Spinal cord (tissue), 10 donors: ENCODE results near the gene CDH13. TPM values are rescaled to one million over a fixed set of nuclear protein-coding genes. Genes with fewer than 3 reads are reported as not detected.

Experiments used
- DNase-seq, 6 donors: peaks; one replicate each; pipeline versions ENCODE4 v3.0.0 to v3.0.0-alpha.2; 2013 to 2015; ENCODE audit warnings: low spot score in 6 of 6, low read depth in 4 of 6
- H3K27ac ChIP-seq: one replicate; pipeline ENCODE4 v1.5.1; 2013; ENCODE audit warnings: low read depth, low read length, control low read depth
- H3K27me3 ChIP-seq: one replicate; pipeline ENCODE4 v1.6.1; 2013; ENCODE audit warnings: low read length; ENCODE audit not compliant: control insufficient read depth, insufficient read depth
- H3K36me3 ChIP-seq: one replicate; pipeline ENCODE4 v1.6.1; 2013; ENCODE audit warnings: low read length; ENCODE audit not compliant: control insufficient read depth, insufficient read depth
- H3K4me1 ChIP-seq: one replicate; pipeline ENCODE4 v1.6.1; 2013; ENCODE audit warnings: low read length; ENCODE audit not compliant: control insufficient read depth, insufficient read depth
- H3K4me3 ChIP-seq: one replicate; pipeline ENCODE4 v1.5.1; 2013; ENCODE audit warnings: low read depth, low read length, control low read depth
- H3K9me3 ChIP-seq: one replicate; pipeline ENCODE4 v1.6.1; 2013; ENCODE audit warnings: low read length; ENCODE audit not compliant: control insufficient read depth, insufficient read depth
- WGBS: methylation state at CpG from one replicate; pipeline ENCODE4 v1.1.5; 2013; ENCODE audit warnings: missing lambda C conversion rate; ENCODE audit not compliant: insufficient coverage; 5-methylcytosine and 5-hydroxymethylcytosine counted together
- polyA plus RNA-seq, 2 donors: library from polyadenylated mRNA; unstranded; fragments of 120-200 nt; gene quantifications; one replicate each; pipeline ENCODE4 v1.2.1, GENCODE V29; 2013; ENCODE audit not compliant: insufficient read length in 2 of 2
- total RNA-seq, 2 donors: library from RNA; depleted of rRNA in 1 of 2; stranded (reverse); fragments of 120-200 nt in 1 of 2; fragments of >200 nt in 1 of 2; gene quantifications; one replicate each; pipeline versions ENCODE4 v1.2.3 to v1.2.4, GENCODE V29; 2013 to 2014
- donor health status: healthy.

Gene CDH13
- total and polyA plus RNA-seq, 4 donors = 34.5 to 82.3 (median 76.4) TPM

DNA sequence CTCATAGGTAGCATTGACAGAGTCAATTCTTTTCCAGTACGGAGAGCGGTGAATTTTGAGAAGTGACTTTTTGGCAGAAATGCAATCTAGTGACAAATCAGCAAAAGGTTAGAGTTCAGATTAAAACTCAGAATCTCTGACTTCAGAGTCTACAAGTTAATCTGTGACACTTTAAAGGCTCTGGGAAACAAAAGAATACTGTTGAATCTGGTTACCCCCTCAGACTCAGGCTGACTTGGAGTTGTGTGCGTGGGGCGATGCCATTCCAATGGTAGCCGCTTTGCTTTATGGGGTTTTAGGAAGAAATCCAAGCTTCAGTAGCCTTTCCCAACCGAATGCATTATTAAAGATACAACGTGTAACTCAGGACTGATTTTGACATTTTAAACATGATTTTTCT, 118.2 kb downstream of the CDH13 start:
- Histone ChIP-seq H3K27me3 (no peaks in the 10 kb centered on the region), H3K4me3 (no peak overlapping the region), H3K27ac (no peak overlapping the region), H3K9me3 (no peaks in the 10 kb centered on the region), H3K4me1 (no peaks in the 10 kb centered on the region), H3K36me3 (no peaks in the 10 kb centered on the region)
- WGBS = 53% methylated on average over 4 of the region's 7 CpGs
- DNase-seq = no peak

GRCh38 chr16:82748026-82748425, 121.3 kb downstream of the CDH13 start:
- Histone ChIP-seq H3K27ac (no peak overlapping the region), H3K9me3 (no peaks in the 10 kb centered on the region), H3K36me3 (no peaks in the 10 kb centered on the region), H3K4me1 (no peaks in the 10 kb centered on the region), H3K4me3 (no peak overlapping the region), H3K27me3 (no peaks in the 10 kb centered on the region)
- peak in 2 of 6 donors; percentile 56 to 81 for DNase-seq
- 34% methylated on average over 5 of the region's 5 CpGs for WGBS

DNA sequence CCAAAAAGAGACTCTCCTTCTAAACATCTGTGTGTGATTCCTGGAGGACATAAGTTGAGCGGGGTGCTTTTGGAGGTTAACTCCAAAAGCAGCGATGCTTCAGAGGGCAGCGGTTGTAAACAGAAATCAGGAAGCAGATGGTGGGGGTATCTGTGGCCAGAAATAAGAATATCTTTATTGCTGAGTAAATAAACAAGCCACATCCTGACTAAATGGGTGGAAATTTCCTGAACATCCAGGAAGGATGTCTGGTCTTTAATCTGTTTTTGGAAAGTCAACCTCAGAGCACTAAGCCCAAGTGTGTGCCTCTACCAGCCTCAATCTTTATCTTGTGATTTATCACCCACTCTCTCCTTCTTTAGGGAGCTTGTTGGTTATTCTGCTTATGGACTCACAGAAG, 123.3 kb downstream of the CDH13 start:
- Histone ChIP-seq H3K9me3 (no peaks in the 10 kb centered on the region), H3K4me3 (no peak overlapping the region), H3K4me1 (no peaks in the 10 kb centered on the region), H3K27me3 (no peaks in the 10 kb centered on the region), H3K36me3 (no peaks in the 10 kb centered on the region), H3K27ac (no peak overlapping the region)
- WGBS = 80% methylated on average over 1 of the region's 3 CpGs
- no peak for DNase-seq

DNA sequence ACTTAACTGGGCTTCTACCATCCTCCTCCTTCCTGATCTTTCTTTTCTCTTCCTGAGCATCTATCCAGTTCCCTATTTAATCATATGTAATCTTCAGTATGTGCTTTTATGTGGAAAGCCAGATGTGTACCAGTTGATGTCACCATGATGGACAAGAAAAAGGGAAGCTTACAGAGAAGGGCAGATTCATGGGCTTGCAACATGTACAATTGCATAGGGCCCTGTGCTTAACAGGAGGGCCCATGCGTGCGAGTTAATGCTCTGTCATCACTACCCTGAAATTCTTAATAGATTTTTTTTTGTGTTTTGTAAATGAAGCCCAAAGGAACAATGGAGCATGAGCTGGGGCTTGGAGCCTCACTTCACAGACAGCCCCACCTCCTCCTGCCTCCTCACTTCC, 124.3 kb downstream of the CDH13 start:
- H3K36me3 ChIP-seq = no peaks in the 10 kb centered on the region
- no peaks in the 10 kb centered on the region for H3K9me3 ChIP-seq
- H3K4me3 ChIP-seq = no peak overlapping the region
- DNase-seq = no peak
- no peaks in the 10 kb centered on the region for H3K27me3 ChIP-seq
- H3K27ac ChIP-seq = no peak overlapping the region
- WGBS = no CpG with 5 or more reads among the region's 2 CpGs
- no peaks in the 10 kb centered on the region for H3K4me1 ChIP-seq

GRCh38 chr16:82752172-82752571, 125.4 kb downstream of the CDH13 start:
- no peak overlapping the region for H3K27ac ChIP-seq
- no peak overlapping the region for H3K4me3 ChIP-seq
- no peaks in the 10 kb centered on the region for H3K4me1 ChIP-seq
- H3K27me3 ChIP-seq = no peaks in the 10 kb centered on the region
- no peaks in the 10 kb centered on the region for H3K36me3 ChIP-seq
- H3K9me3 ChIP-seq = no peaks in the 10 kb centered on the region
- 73% methylated on average over 4 of the region's 5 CpGs for WGBS
- DNase-seq = peak in 1 of 6 donors; percentile 69

DNA sequence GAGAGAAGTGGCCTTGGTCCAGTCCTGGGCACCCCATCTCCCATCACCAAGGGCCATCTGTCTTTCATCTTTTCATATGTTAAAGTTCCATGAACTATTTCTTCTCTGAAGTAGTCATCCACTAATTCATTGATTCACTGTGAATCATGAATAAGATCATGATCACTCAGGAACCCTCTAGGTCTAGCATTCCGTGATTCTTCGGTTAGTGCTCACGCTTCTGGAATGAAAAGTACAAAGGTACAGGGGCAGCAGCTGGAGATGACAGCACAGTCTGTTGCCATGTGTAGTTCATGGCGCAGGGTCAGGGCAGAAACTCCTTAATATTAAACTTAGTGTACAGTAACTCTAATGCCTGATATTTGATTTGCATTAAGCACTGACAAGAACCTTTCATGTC, 127.1 kb downstream of the CDH13 start:
- Histone ChIP-seq H3K27ac (no peak overlapping the region), H3K4me3 (no peak overlapping the region), H3K9me3 (no peaks in the 10 kb centered on the region), H3K36me3 (no peaks in the 10 kb centered on the region), H3K27me3 (no peaks in the 10 kb centered on the region), H3K4me1 (no peaks in the 10 kb centered on the region)
- WGBS = 100% methylated on average over 3 of the region's 4 CpGs
- no peak for DNase-seq

- Histone ChIP-seq H3K27me3 (no peaks in the 10 kb centered on the region), H3K4me3 (no peak overlapping the region), H3K27ac (no peak overlapping the region), H3K4me1 (no peaks in the 10 kb centered on the region), H3K9me3 (no peaks in the 10 kb centered on the region), H3K36me3 (no peaks in the 10 kb centered on the region)
- WGBS = no CpG with 5 or more reads among the region's 3 CpGs
- no peak for DNase-seq
Observed at GRCh38 chr16:82754716-82755513, 128.1 kb downstream of the CDH13 start.

GRCh38 chr16:82755570-82756282, 129.0 kb downstream of the CDH13 start:
- no peaks in the 10 kb centered on the region for H3K36me3 ChIP-seq
- no peak for DNase-seq
- H3K4me3 ChIP-seq = no peak overlapping the region
- no peaks in the 10 kb centered on the region for H3K27me3 ChIP-seq
- H3K4me1 ChIP-seq = no peaks in the 10 kb centered on the region
- no peak overlapping the region for H3K27ac ChIP-seq
- no peaks in the 10 kb centered on the region for H3K9me3 ChIP-seq
- 100% methylated on average over 1 of the region's 4 CpGs for WGBS

DNA sequence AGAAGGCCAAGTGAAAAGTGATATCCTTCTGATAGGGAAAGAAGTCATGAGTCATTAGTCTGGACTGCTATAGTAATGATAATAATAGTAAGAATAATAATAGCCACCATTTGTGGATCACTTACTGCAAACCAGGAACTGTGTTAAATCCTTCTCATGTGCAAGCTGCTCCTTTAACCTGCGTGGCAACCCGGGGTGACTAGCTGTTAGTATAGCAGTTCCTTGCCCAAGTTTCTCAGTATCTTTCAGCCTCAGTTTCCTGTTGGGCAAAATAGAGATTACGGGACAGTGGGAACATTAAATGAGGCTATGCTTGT, 129.5 kb downstream of the CDH13 start:
- no peak overlapping the region for H3K27ac ChIP-seq
- H3K36me3 ChIP-seq = no peaks in the 10 kb centered on the region
- WGBS = 83% methylated on average over 2 of the region's 3 CpGs
- no peaks in the 10 kb centered on the region for H3K27me3 ChIP-seq
- no peak overlapping the region for H3K4me3 ChIP-seq
- no peak for DNase-seq
- no peaks in the 10 kb centered on the region for H3K4me1 ChIP-seq
- no peaks in the 10 kb centered on the region for H3K9me3 ChIP-seq

- H3K4me3 ChIP-seq = no peak overlapping the region
- WGBS = 95% methylated on average over 4 of the region's 4 CpGs
- no peaks in the 10 kb centered on the region for H3K27me3 ChIP-seq
- H3K27ac ChIP-seq = no peak overlapping the region
- H3K9me3 ChIP-seq = no peaks in the 10 kb centered on the region
- no peak for DNase-seq
- H3K4me1 ChIP-seq = no peaks in the 10 kb centered on the region
- no peaks in the 10 kb centered on the region for H3K36me3 ChIP-seq
Observed at GRCh38 chr16:82758406-82758805, 131.6 kb downstream of the CDH13 start.
